GM12878 (cell line): Measurements from ENCODE around the gene CIAPIN1. TPM values are rescaled to one million over a fixed set of nuclear protein-coding genes. Genes with fewer than 3 reads are reported as not detected.

Experiments
- ATAC-seq: fragments of 200-7000 bp; cut with Tn5 transposase; 3 replicates; pipeline ENCODE4 v1.9.1; 2020; ENCODE audit warnings: mild to moderate bottlenecking, moderate library complexity
- BruUV-seq: library from RNA; stranded (reverse); fragments of 400-500 nt; replicated peaks from 2 replicates; lab custom pipeline; 2021; lab: Mats Ljungman, UMichigan
- CTCF ChIA-PET: fragments of 300-600 bp; sonication (Branson Sonifier 250); formaldehyde crosslinking; extraction: SDS; loops from one replicate; lab custom pipeline; 2021; ENCODE audit warnings: inconsistent platforms; lab: Yijun Ruan, JAX
- POLR2A ChIA-PET: fragments of 350-600 bp; formaldehyde crosslinking; extraction: SDS; loops from one replicate; lab custom pipeline; 2021; ENCODE audit warnings: inconsistent platforms; lab: Charles Lee
- RAD21 ChIA-PET: fragments of 300-600 bp; sonication (Branson Sonifier 250); formaldehyde crosslinking; loops from one replicate; lab custom pipeline; 2023; ENCODE audit warnings: antibody characterized with exemption; ENCODE audit not compliant: unreplicated experiment; lab: Charles Lee
- SMC1A ChIA-PET: fragments of 300-600 bp; sonication (Branson Sonifier 250); formaldehyde crosslinking; loops from one replicate; lab custom pipeline; 2023; ENCODE audit not compliant: unreplicated experiment, uncharacterized antibody; lab: Charles Lee
- DNase-seq: peaks from one replicate; pipeline ENCODE4 v3.0.0-alpha.2; 2011; ENCODE audit warnings: low read depth, low spot score
- FAIRE-seq: peaks from 3 replicates; lab custom pipeline; 2011; peaks lifted over from hg19 to GRCh38; lab: Jason Lieb, UNC
- H2AFZ ChIP-seq: 2 replicates; pipeline ENCODE4 v1.6.0; 2011; ENCODE audit warnings: low read depth, low read length, control low read depth; ENCODE audit not compliant: control insufficient read depth
- H3K27ac ChIP-seq: 2 replicates; pipeline ENCODE4 v1.5.1; 2011; ENCODE audit warnings: control low read depth; ENCODE audit not compliant: control insufficient read depth, insufficient read depth
- H3K27me3 ChIP-seq, 2 experiments: replicated peaks in 1 of 2; 2 replicates each; pipeline versions ENCODE4 v1.6.0 to v1.6.1; 2011; ENCODE audit warnings: low read length in 1 of 2; ENCODE audit not compliant: control insufficient read depth in 2 of 2, insufficient read depth in 2 of 2
- H3K36me3 ChIP-seq, 2 experiments: 2 replicates each; pipeline ENCODE4 v1.5.1; 2011; ENCODE audit warnings: low read length in 1 of 2; ENCODE audit not compliant: control insufficient read depth in 2 of 2, insufficient read depth in 2 of 2
- H3K4me1 ChIP-seq: 2 replicates; pipeline ENCODE4 v1.6.1; 2011; ENCODE audit warnings: mild to moderate bottlenecking, low read length, moderate library complexity, mixed read lengths; ENCODE audit not compliant: control insufficient read depth, insufficient read depth
- H3K4me2 ChIP-seq: 2 replicates; pipeline ENCODE4 v1.6.0; 2011; ENCODE audit warnings: control low read depth; ENCODE audit not compliant: control insufficient read depth, insufficient read depth
- H3K4me3 ChIP-seq: fragments of 200-600 bp; sonication (generic); 2 replicates; pipeline ENCODE4 v1.5.1; 2016
- H3K79me2 ChIP-seq: 2 replicates; pipeline ENCODE4 v1.6.0; 2011; ENCODE audit warnings: low read length; ENCODE audit not compliant: control insufficient read depth, insufficient read depth
- H3K9ac ChIP-seq: 2 replicates; pipeline ENCODE4 v1.8.0; 2011; ENCODE audit warnings: low read length, control low read depth, mixed read lengths; ENCODE audit not compliant: control insufficient read depth, insufficient read depth
- H3K9me3 ChIP-seq: replicated peaks from 3 replicates; pipeline ENCODE4 v1.5.1; 2011; ENCODE audit warnings: mild to moderate bottlenecking, low read length; ENCODE audit not compliant: control insufficient read depth, insufficient read depth
- H4K20me1 ChIP-seq: 2 replicates; pipeline ENCODE4 v1.6.0; 2011; ENCODE audit not compliant: control insufficient read depth, insufficient read depth
- ATF7 ChIP-seq: fragments of 450-650 bp; IDR thresholded peaks from 2 replicates; pipeline ENCODE4 v1.6.1; 2016; ENCODE audit warnings: low read depth, mild to moderate bottlenecking
- CHD1 ChIP-seq: IDR thresholded peaks from 2 replicates; pipeline ENCODE4 v1.6.1; 2012; ENCODE audit warnings: low read depth, low read length, improper control_type of control experiment
- GATAD2B ChIP-seq: fragments of 450-650 bp; conservative IDR thresholded peaks from 2 replicates; pipeline ENCODE4 v1.6.1; 2017; ENCODE audit warnings: low read depth, mild to moderate bottlenecking, moderate library complexity
- IKZF1 ChIP-seq: fragments of 450-650 bp; conservative IDR thresholded peaks from 2 replicates; pipeline ENCODE4 v1.6.1; 2017; ENCODE audit warnings: antibody characterized with exemption, mild to moderate bottlenecking
- NFYA ChIP-seq: IDR thresholded peaks from 2 replicates; pipeline ENCODE4 v1.6.1; 2011; ENCODE audit warnings: low read depth, mild to moderate bottlenecking, low read length, improper control_type of control experiment, borderline replicate concordance
- PAX5 ChIP-seq: IDR thresholded peaks from 2 replicates; pipeline ENCODE4 v1.6.1; 2011; ENCODE audit warnings: low read depth, low read length, borderline replicate concordance
- SMARCA5 ChIP-seq: fragments of 450-650 bp; IDR thresholded peaks from 2 replicates; pipeline ENCODE4 v1.6.1; 2017; ENCODE audit warnings: mild to moderate bottlenecking
- SREBF2 ChIP-seq: IDR thresholded peaks from 2 replicates; pipeline ENCODE4 v1.6.1; 2012; ENCODE audit warnings: mild to moderate bottlenecking, low read length
- STAT3 ChIP-seq: IDR thresholded peaks from 2 replicates; pipeline ENCODE4 v1.6.1; 2011; ENCODE audit warnings: low read depth, low read length, improper control_type of control experiment
- TBL1XR1 ChIP-seq: IDR thresholded peaks from 2 replicates; pipeline ENCODE4 v1.6.1; 2012; ENCODE audit warnings: low read depth, low read length, improper control_type of control experiment
- YBX1 ChIP-seq: fragments of 450-650 bp; IDR thresholded peaks from 2 replicates; pipeline ENCODE4 v1.6.1; 2016; ENCODE audit warnings: antibody characterized with exemption
- ZBED1 ChIP-seq: IDR thresholded peaks from 2 replicates; pipeline ENCODE4 v1.6.1; 2016; ENCODE audit warnings: borderline replicate concordance
- ZZZ3 ChIP-seq: IDR thresholded peaks from 2 replicates; pipeline ENCODE4 v1.6.1; 2011; ENCODE audit warnings: low read depth; ENCODE audit not compliant: control insufficient read depth, insufficient read length
- WGBS: methylation state at CpG from one replicate; pipeline ENCODE4 v1.1.6; 2016; ENCODE audit warnings: low lambda C conversion rate; ENCODE audit not compliant: insufficient replicate concordance, insufficient coverage; ENCODE audit errors: missing lambda C conversion rate; 5-methylcytosine and 5-hydroxymethylcytosine counted together
- in situ Hi-C: fragments of 300-500 bp; cut with MboI; formaldehyde crosslinking; loops from 9 replicates; pipeline ENCODE4 v1.14.3; 2018; ENCODE audit warnings: mixed read lengths
- intact Hi-C: fragments of 100-400 bp; cut with micrococcal nuclease; formaldehyde crosslinking; loops from one replicate; pipeline ENCODE4 v1.14.2; 2022; ENCODE audit not compliant: unreplicated experiment
- polyA plus RNA-seq, 11 experiments: library from polyadenylated mRNA; depleted of rRNA in 4 of 11; unstranded in 6 of 11; stranded (reverse) in 5 of 11; fragments of >200 nt; fragmentation: Nextera tagmentation in 4 of 11; fragmentation: Illumina TruSeq in 1 of 11; extraction: Ambion mirVana in 4 of 11; extraction: Trizol in 1 of 11; gene quantifications; 1 replicate in 1 of 11; 2 replicates in 10 of 11; pipeline versions ENCODE4 v1.2.1 to v1.2.3, GENCODE V29; 2011 to 2016; ENCODE audit warnings: inconsistent platforms in 2 of 11, missing spikeins in 2 of 11, low read depth in 1 of 11
- total RNA-seq, 4 experiments: library from RNA; depleted of rRNA in 3 of 4; stranded (reverse); fragments of >200 nt in 3 of 4; fragmentation: Illumina TruSeq in 1 of 4; extraction: Trizol in 1 of 4; gene quantifications; 2 replicates each; pipeline versions ENCODE4 v1.2.1 to v1.2.3, GENCODE V29; 2013 to 2021
- TF ChIP-seq, protein P1 (sequence below): fragments of 450-650 bp; IDR thresholded peaks from 2 replicates; pipeline ENCODE4 v1.6.1; 2017; ENCODE audit warnings: mild to moderate bottlenecking, moderate library complexity
- TF ChIP-seq, protein P2 (sequence below): IDR thresholded peaks from 2 replicates; pipeline ENCODE4 v1.6.1; 2012; ENCODE audit warnings: low read depth, low read length, improper control_type of control experiment

The CIAPIN1 gene
- total and polyA plus RNA-seq, 10 of the 15 experiments (the other 5 are each of a cell fraction or from before 2014, with no cell fraction given), result 46.2 to 150 (median 54.3) TPM

DNA sequence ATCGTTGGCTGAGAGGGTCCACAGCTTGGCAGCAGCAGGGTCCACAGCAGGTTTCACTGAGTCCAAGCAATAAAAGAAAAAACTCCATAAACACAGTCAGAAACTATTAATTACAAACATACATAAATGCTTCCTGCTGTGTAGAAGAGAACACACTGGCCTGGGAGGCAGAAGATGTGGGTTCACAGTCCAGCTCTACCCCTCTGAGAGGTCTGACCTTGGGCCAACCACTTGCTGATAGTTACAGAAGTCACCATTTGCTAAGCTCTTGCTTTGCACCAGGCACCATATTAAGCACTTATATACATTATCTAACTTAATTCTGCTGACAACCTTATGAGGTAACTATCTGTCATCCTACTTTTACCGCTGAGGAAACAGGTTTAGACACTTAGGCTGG is 14.7 kb downstream of the CIAPIN1 start:
- TF ChIP-seq, protein P1, sequence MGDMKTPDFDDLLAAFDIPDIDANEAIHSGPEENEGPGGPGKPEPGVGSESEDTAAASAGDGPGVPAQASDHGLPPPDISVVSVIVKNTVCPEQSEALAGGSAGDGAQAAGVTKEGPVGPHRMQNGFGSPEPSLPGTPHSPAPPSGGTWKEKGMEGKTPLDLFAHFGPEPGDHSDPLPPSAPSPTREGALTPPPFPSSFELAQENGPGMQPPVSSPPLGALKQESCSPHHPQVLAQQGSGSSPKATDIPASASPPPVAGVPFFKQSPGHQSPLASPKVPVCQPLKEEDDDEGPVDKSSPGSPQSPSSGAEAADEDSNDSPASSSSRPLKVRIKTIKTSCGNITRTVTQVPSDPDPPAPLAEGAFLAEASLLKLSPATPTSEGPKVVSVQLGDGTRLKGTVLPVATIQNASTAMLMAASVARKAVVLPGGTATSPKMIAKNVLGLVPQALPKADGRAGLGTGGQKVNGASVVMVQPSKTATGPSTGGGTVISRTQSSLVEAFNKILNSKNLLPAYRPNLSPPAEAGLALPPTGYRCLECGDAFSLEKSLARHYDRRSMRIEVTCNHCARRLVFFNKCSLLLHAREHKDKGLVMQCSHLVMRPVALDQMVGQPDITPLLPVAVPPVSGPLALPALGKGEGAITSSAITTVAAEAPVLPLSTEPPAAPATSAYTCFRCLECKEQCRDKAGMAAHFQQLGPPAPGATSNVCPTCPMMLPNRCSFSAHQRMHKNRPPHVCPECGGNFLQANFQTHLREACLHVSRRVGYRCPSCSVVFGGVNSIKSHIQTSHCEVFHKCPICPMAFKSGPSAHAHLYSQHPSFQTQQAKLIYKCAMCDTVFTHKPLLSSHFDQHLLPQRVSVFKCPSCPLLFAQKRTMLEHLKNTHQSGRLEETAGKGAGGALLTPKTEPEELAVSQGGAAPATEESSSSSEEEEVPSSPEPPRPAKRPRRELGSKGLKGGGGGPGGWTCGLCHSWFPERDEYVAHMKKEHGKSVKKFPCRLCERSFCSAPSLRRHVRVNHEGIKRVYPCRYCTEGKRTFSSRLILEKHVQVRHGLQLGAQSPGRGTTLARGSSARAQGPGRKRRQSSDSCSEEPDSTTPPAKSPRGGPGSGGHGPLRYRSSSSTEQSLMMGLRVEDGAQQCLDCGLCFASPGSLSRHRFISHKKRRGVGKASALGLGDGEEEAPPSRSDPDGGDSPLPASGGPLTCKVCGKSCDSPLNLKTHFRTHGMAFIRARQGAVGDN, result no peak
- FAIRE-seq, result no peak
- ChIA-PET SMC1A (interaction anchor here (1.4 kb wide), 1 partner anchor 9 kb away, joined by 4 read pairs; no protein-coding TSS in a partner anchor), POLR2A (no interaction called here), RAD21 (no interaction called here), CTCF (interaction anchor here (0.6 to 2.7 kb wide), 6 partner anchors 12 to 88 kb away, joined by 3 to 11 read pairs (median 4); partner anchors contain the start of genes CIAPIN1 and COQ9)
- Histone ChIP-seq H3K36me3 (peaks cover 17 to 32% of the 10 kb centered on the region in 2 experiments), H3K4me2 (no peak overlapping the region), H2AFZ (no peak overlapping the region), H3K27me3 (no peaks in the 10 kb centered on the region), H3K27ac (no peak overlapping the region), H3K9ac (no peak overlapping the region), H3K9me3 (no peaks in the 10 kb centered on the region), H3K4me3 (no peak overlapping the region), H3K79me2 (no peaks in the 10 kb centered on the region), H3K4me1 (no peaks in the 10 kb centered on the region), H4K20me1 (no peaks in the 10 kb centered on the region)
- 97% methylated on average over 2 of the region's 2 CpGs for WGBS
- in situ Hi-C loops, result no loop called here
- no peak for ATAC-seq
- intact Hi-C loops, result no loop called here
- DNase-seq, result no peak
- no TSS peak for BruUV-seq

DNA sequence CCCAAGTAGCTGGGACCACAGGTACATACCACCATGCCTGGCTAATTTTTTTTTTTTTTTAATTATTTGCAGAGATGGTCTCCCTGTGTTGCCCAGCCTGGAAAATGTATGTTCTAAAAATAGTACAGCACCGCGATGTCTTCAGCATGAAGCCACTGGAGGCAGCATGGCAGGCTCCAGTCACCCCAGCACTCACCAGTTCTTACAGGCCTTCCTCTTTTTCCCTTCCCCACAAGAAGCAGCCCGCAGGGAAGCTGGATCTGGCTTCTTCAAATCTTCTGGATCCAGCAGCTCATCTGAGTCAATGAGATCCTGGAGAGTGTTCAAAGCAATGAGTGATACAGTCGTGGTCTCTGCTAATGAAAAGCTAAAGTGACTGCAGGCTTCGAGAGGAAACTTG is 16.2 kb downstream of the CIAPIN1 start:
- H3K27ac ChIP-seq, result no peak overlapping the region
- H4K20me1 ChIP-seq, result no peaks in the 10 kb centered on the region
- ChIA-PET SMC1A (interaction anchor here (0.7 to 1.1 kb wide), 2 partner anchors 12 to 130 kb away, joined by 4 read pairs; no protein-coding TSS in a partner anchor), POLR2A (no interaction called here), CTCF (interaction anchor here (1.4 to 2.7 kb wide), 3 partner anchors 12 to 89 kb away, joined by 3 to 10 read pairs (median 7); no protein-coding TSS in a partner anchor), RAD21 (no interaction called here)
- ATAC-seq (no peak), FAIRE-seq (no peak), DNase-seq (no peak)
- no peak overlapping the region for H3K4me3 ChIP-seq
- H2AFZ ChIP-seq, result no peak overlapping the region
- in situ Hi-C loops, result no loop called here
- H3K9me3 ChIP-seq, result no peaks in the 10 kb centered on the region
- no peaks in the 10 kb centered on the region for H3K4me1 ChIP-seq
- intact Hi-C loops, result no loop called here
- no peak overlapping the region for H3K9ac ChIP-seq
- BruUV-seq, result no TSS peak
- no peaks in the 10 kb centered on the region for H3K27me3 ChIP-seq
- H3K36me3 ChIP-seq, result peaks cover 17 to 31% of the 10 kb centered on the region in 2 experiments
- H3K79me2 ChIP-seq, result no peaks in the 10 kb centered on the region
- H3K4me2 ChIP-seq, result no peak overlapping the region
- 90% methylated on average over 5 of the region's 5 CpGs for WGBS
- TF ChIP-seq SREBF2, result no peak
- no peak for TF ChIP-seq YBX1
- TF ChIP-seq, protein P2, sequence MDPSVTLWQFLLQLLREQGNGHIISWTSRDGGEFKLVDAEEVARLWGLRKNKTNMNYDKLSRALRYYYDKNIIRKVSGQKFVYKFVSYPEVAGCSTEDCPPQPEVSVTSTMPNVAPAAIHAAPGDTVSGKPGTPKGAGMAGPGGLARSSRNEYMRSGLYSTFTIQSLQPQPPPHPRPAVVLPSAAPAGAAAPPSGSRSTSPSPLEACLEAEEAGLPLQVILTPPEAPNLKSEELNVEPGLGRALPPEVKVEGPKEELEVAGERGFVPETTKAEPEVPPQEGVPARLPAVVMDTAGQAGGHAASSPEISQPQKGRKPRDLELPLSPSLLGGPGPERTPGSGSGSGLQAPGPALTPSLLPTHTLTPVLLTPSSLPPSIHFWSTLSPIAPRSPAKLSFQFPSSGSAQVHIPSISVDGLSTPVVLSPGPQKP, result no peak
- TF ChIP-seq ATF7, result no peak
- no peak for TF ChIP-seq CHD1
- TF ChIP-seq IKZF1, result no peak
- TF ChIP-seq PAX5, result no peak
- no peak for TF ChIP-seq STAT3
- TF ChIP-seq NFYA, result no peak
- no peak for TF ChIP-seq TBL1XR1
- no peak for TF ChIP-seq SMARCA5
- no peak for TF ChIP-seq ZZZ3
- TF ChIP-seq GATAD2B, result no peak
- no peak for TF ChIP-seq ZBED1
